SK-MEL-5 (cell line): Measurements from ENCODE around the gene LOXL4. TPM values are rescaled to one million over a fixed set of nuclear protein-coding genes. Genes with fewer than 3 reads are reported as not detected.

Experiments
- DNase-seq: peaks from one replicate; pipeline ENCODE4 v3.0.0-alpha.2; 2016; ENCODE audit warnings: low read depth, low spot score
- in situ Hi-C: cut with HindIII; loops from 2 replicates; pipeline ENCODE4 v1.10.0; 2016; ENCODE audit warnings: low sequenced_read_pairs, high pct_unique_total_duplicates, low pct_unique_long_range_greater_than_20kb
- total RNA-seq: library from RNA; depleted of rRNA; stranded (reverse); fragments of >200 nt; shearing (Covaris generic); gene quantifications from 2 replicates; pipeline ENCODE4 v1.2.3, GENCODE V29; 2014

Gene LOXL4
- total RNA-seq, 1 experiment from 2014 or later: not detected

GRCh38 chr10:98300526-98301229 is 32.7 kb upstream of the LOXL4 start:
- in situ Hi-C loops: loop anchor here (25.0 kb wide), 1 partner anchor 138 kb away; no protein-coding TSS in a partner anchor
- DNase-seq: no peak

GRCh38 chr10:98299341-98299740 is 31.3 kb upstream of the LOXL4 start:
- in situ Hi-C loops: no loop called here
- DNase-seq: no peak

GRCh38 chr10:98296524-98296923 is 28.5 kb upstream of the LOXL4 start:
- DNase-seq: peak; percentile 15

GRCh38 chr10:98295907-98296306 is 27.9 kb upstream of the LOXL4 start:
- in situ Hi-C loops: no loop called here
- DNase-seq: no peak

More at GRCh38 chr10:98296524-98296923, 28.5 kb upstream of the LOXL4 start:
- in situ Hi-C loops: no loop called here

GRCh38 chr10:98295401-98295811 is 27.4 kb upstream of the LOXL4 start:
- in situ Hi-C loops: no loop called here
- DNase-seq: no peak

- in situ Hi-C loops: no loop called here
- DNase-seq: no peak
These were observed 26.3 kb upstream of the LOXL4 start for GRCh38 chr10:98294270-98294627.

GRCh38 chr10:98293550-98294269 is 25.7 kb upstream of the LOXL4 start:
- no peak for DNase-seq
- in situ Hi-C loops: no loop called here

GRCh38 chr10:98292971-98293370 is 25.0 kb upstream of the LOXL4 start:
- in situ Hi-C loops: no loop called here
- DNase-seq: no peak

- DNase-seq: no peak
- in situ Hi-C loops: no loop called here
These were observed 21.8 kb upstream of the LOXL4 start for GRCh38 chr10:98289802-98290209.

GRCh38 chr10:98287321-98287720 is 19.3 kb upstream of the LOXL4 start:
- DNase-seq: no peak
- in situ Hi-C loops: no loop called here

- in situ Hi-C loops: no loop called here
- no peak for DNase-seq
These were observed 18.4 kb upstream of the LOXL4 start for GRCh38 chr10:98286419-98286818.

GRCh38 chr10:98285416-98285815 is 17.4 kb upstream of the LOXL4 start:
- in situ Hi-C loops: no loop called here
- no peak for DNase-seq

GRCh38 chr10:98276311-98276710 is 8.3 kb upstream of the LOXL4 start:
- in situ Hi-C loops: no loop called here
- DNase-seq: no peak

GRCh38 chr10:98274562-98274961 is 6.6 kb upstream of the LOXL4 start:
- no peak for DNase-seq
- in situ Hi-C loops: no loop called here

- DNase-seq: no peak
- in situ Hi-C loops: no loop called here
These were observed 5.3 kb upstream of the LOXL4 start for GRCh38 chr10:98273057-98273850.

GRCh38 chr10:98272656-98273055 is 4.7 kb upstream of the LOXL4 start:
- in situ Hi-C loops: no loop called here

GRCh38 chr10:98272245-98272644 is 4.3 kb upstream of the LOXL4 start:
- in situ Hi-C loops: no loop called here
- no peak for DNase-seq

More at GRCh38 chr10:98272656-98273055, 4.7 kb upstream of the LOXL4 start:
- no peak for DNase-seq

GRCh38 chr10:98270786-98271185 is 2.8 kb upstream of the LOXL4 start:
- no peak for DNase-seq
- in situ Hi-C loops: no loop called here
